Right ventricle myocardium superior (tissue), 1 donor: Measurements from ENCODE around the gene EEF1AKMT3. TPM values are rescaled to one million over a fixed set of nuclear protein-coding genes. Genes with fewer than 3 reads are reported as not detected.

Experiments used
- ATAC-seq: fragments of 200-7000 bp; cut with Tn5 transposase; one replicate; pipeline ENCODE4 v1.9.1; 2020; ENCODE audit warnings: mild to moderate bottlenecking; ENCODE audit not compliant: poor library complexity
- DNase-seq: peaks from one replicate; pipeline ENCODE4 v3.0.0-alpha.2; 2020
- intact Hi-C: fragments of 100-400 bp; cut with DNase I; formaldehyde crosslinking; loops from one replicate; pipeline ENCODE4 v1.11.2; 2022
- total RNA-seq: library from RNA; stranded (reverse); fragmentation: NEBNext Ultra II Directional; extraction: Animal tissue kit (Norgen Biotek cat#: 25700); gene quantifications from one replicate; pipeline ENCODE4 v1.2.1, GENCODE V29; 2021
- donor health status: DM: no; HTN: yes; CAD: no; lungs with severe emphysema.

The EEF1AKMT3 gene
- total RNA-seq, 1 donor from 2014 or later: 1.2 TPM

- no peak for DNase-seq
- intact Hi-C loops: no loop called here
- ATAC-seq: no peak
These were observed 39.5 kb upstream of the EEF1AKMT3 start for GRCh38 chr12:57732726-57733593.

- intact Hi-C loops: no loop called here
- DNase-seq: no peak
- no peak for ATAC-seq
These were observed 38.5 kb upstream of the EEF1AKMT3 start for GRCh38 chr12:57733928-57734327.

- DNase-seq (no peak), ATAC-seq (no peak)
- intact Hi-C loops: no loop called here
These were observed 37.8 kb upstream of the EEF1AKMT3 start for GRCh38 chr12:57734591-57734990.

GRCh38 chr12:57735198-57735855 is 37.1 kb upstream of the EEF1AKMT3 start:
- ATAC-seq: no peak
- no peak for DNase-seq
- intact Hi-C loops: no loop called here

- DNase-seq: peak; percentile 50
- peak; percentile 48 for ATAC-seq
- intact Hi-C loops: no loop called here
These were observed 36.3 kb upstream of the EEF1AKMT3 start for GRCh38 chr12:57735952-57736740.

- DNase-seq: no peak
- no peak for ATAC-seq
- intact Hi-C loops: no loop called here
These were observed 35.5 kb upstream of the EEF1AKMT3 start for GRCh38 chr12:57736741-57737466.

GRCh38 chr12:57737467-57738460 is 34.6 kb upstream of the EEF1AKMT3 start:
- ATAC-seq: peak; percentile 2
- DNase-seq: peak; percentile 43

GRCh38 chr12:57738661-57739237 is 33.7 kb upstream of the EEF1AKMT3 start, which contains the start of gene AGAP2:
Gene AGAP2, minus strand, starts transcription at chr12:57738742. Its CDS starts 496 bp downstream, at chr12:57738246.
- intact Hi-C loops: no loop called here
- DNase-seq (peak; percentile 39), ATAC-seq (no peak)

More at GRCh38 chr12:57737467-57738460, 34.6 kb upstream of the EEF1AKMT3 start:
- intact Hi-C loops: no loop called here

- intact Hi-C loops: no loop called here
- ATAC-seq (no peak), DNase-seq (no peak)
These were observed 33.0 kb upstream of the EEF1AKMT3 start for GRCh38 chr12:57739387-57739786.

- ATAC-seq: no peak
- no peak for DNase-seq
- intact Hi-C loops: no loop called here
These were observed 32.4 kb upstream of the EEF1AKMT3 start for GRCh38 chr12:57739914-57740538.

- intact Hi-C loops: no loop called here
- ATAC-seq: no peak
- DNase-seq: peak; percentile 56
These were observed 31.6 kb upstream of the EEF1AKMT3 start for GRCh38 chr12:57740656-57741412.

- intact Hi-C loops: no loop called here
- ATAC-seq (no peak), DNase-seq (no peak)
These were observed 31.0 kb upstream of the EEF1AKMT3 start for GRCh38 chr12:57741413-57741789.

- intact Hi-C loops: no loop called here
- DNase-seq (peak; percentile 66), ATAC-seq (no peak)
These were observed 30.3 kb upstream of the EEF1AKMT3 start for GRCh38 chr12:57741844-57742738.

- intact Hi-C loops: no loop called here
- DNase-seq (no peak), ATAC-seq (no peak)
These were observed 28.6 kb upstream of the EEF1AKMT3 start for GRCh38 chr12:57743769-57744168.

- ATAC-seq (peak; percentile 64), DNase-seq (peak; percentile 82)
- intact Hi-C loops: no loop called here
These were observed 28.1 kb upstream of the EEF1AKMT3 start for GRCh38 chr12:57744194-57744776.
